SJCRH30 (cell line): ENCODE measurements around the gene C2orf74. TPM values are rescaled to one million over a fixed set of nuclear protein-coding genes. Genes with fewer than 3 reads are reported as not detected.
"Not testable (repeated sequence)": the region's sequence is repeated elsewhere in the genome, so short reads cannot be mapped to it uniquely, and the experiment has no call there.

ENCODE experiments used
- DNase-seq, 2 experiments: peaks; one replicate each; pipeline ENCODE4 v3.0.0-alpha.2; 2015 to 2020
- H3K27ac ChIP-seq: fragments of 250-450 bp; sonication (Bioruptor Pico); 2 replicates; pipeline ENCODE4 v1.5.1; 2020; ENCODE audit warnings: mild to moderate bottlenecking, moderate library complexity
- H3K27me3 ChIP-seq: fragments of 250-450 bp; sonication (Bioruptor Pico); 2 replicates; pipeline ENCODE4 v1.5.1; 2020; ENCODE audit warnings: mild to moderate bottlenecking, moderate library complexity
- H3K36me3 ChIP-seq: fragments of 250-450 bp; sonication (Bioruptor Pico); 2 replicates; pipeline ENCODE4 v1.5.1; 2020; ENCODE audit warnings: mild to moderate bottlenecking, moderate library complexity
- H3K4me1 ChIP-seq: fragments of 250-450 bp; sonication (Bioruptor Pico); 2 replicates; pipeline ENCODE4 v1.5.1; 2020; ENCODE audit warnings: mild to moderate bottlenecking, moderate library complexity
- H3K4me3 ChIP-seq: fragments of 250-450 bp; sonication (Bioruptor Pico); 2 replicates; pipeline ENCODE4 v1.5.1; 2020; ENCODE audit warnings: mild to moderate bottlenecking, moderate library complexity
- H3K9me3 ChIP-seq: fragments of 250-450 bp; sonication (Bioruptor Pico); replicated peaks from 2 replicates; pipeline ENCODE4 v1.5.1; 2020; ENCODE audit warnings: mild to moderate bottlenecking, moderate library complexity
- total RNA-seq: library from RNA; depleted of rRNA; stranded (reverse); fragments of >200 nt; shearing (Covaris generic); gene quantifications from 2 replicates; pipeline ENCODE4 v1.2.3, GENCODE V29; 2014

Gene C2orf74
- total RNA-seq, 1 experiment from 2014 or later: 19.9 TPM

DNA sequence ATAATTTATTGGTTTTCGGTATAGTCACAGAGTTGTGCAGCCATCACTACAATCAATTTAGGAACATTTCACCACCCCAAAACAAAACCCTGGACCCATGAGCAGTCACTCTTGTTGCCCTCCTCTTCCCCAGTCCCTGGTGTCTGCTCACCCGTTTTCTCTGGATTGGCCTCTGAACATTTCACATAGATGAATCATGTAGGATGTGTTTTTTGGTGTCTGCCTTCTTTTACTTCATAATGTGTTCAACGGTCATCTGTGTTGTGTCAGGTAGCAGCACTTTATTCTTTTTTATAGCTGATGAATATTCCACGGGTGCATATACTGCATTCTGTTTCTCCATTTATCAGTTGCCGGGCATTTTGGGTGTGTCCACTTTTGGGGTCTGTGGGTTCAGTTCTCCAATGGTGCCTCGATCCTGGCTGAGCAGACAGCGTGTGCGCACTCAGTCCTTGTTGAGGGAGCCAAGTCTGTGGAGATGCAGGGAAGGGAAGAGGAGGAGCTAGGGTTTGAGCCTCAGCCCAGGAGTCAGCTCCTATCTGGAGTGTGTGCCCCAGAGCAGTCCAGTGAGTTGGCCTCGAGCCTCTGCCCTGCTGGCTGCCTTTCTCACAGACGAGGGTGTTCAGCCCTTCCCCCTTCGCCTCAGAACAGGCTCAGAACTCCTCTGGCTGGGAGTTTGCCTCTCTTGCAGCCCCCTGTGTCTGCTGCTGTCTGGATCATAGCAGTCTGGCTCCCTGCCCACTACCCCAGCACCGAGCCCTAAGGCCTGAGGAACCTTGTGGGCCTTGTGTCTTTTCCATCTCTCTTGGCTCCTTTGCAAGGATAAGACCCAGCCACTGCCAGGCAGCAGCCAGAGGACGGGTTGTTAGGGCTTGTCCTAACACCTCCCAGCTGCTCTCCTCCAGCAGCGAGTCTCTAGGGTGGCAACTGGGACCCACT is 18.0 kb downstream of the C2orf74 start:
- no peak for DNase-seq
- peaks cover 40% of the 10 kb centered on the region for H3K36me3 ChIP-seq
- no peak overlapping the region for H3K4me3 ChIP-seq
- H3K27me3 ChIP-seq: no peaks in the 10 kb centered on the region
- H3K27ac ChIP-seq: no peak overlapping the region
- H3K9me3 ChIP-seq: no peaks in the 10 kb centered on the region
- peaks cover 10% of the 10 kb centered on the region; the same call in 1 of the 2 replicates for H3K4me1 ChIP-seq

DNA sequence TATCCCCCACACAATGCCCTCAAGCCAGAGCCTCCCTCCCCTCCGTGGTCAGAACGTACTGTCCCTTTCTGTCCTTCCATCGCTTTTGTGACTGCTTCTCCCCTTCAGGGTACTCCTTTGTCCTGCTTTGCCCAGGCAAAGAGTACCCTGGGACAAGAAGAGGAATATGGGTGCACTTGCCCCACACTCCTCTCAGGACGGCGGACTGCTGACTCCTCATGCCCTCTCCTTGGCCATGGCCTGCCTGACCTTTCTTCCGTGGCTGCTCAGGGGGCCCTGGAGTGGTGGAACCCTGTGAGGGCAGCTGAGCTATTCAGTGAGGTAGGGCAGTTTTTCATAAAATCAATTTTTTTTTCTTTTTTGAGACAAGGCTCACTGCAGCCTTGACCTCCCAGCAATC is 18.7 kb downstream of the C2orf74 start:
- Histone ChIP-seq H3K27me3 (no peaks in the 10 kb centered on the region), H3K36me3 (peaks cover 47% of the 10 kb centered on the region), H3K4me3 (no peak overlapping the region), H3K4me1 (peaks cover 10% of the 10 kb centered on the region; the same call in 1 of the 2 replicates), H3K9me3 (no peaks in the 10 kb centered on the region), H3K27ac (no peak overlapping the region)
- DNase-seq: no peak

DNA sequence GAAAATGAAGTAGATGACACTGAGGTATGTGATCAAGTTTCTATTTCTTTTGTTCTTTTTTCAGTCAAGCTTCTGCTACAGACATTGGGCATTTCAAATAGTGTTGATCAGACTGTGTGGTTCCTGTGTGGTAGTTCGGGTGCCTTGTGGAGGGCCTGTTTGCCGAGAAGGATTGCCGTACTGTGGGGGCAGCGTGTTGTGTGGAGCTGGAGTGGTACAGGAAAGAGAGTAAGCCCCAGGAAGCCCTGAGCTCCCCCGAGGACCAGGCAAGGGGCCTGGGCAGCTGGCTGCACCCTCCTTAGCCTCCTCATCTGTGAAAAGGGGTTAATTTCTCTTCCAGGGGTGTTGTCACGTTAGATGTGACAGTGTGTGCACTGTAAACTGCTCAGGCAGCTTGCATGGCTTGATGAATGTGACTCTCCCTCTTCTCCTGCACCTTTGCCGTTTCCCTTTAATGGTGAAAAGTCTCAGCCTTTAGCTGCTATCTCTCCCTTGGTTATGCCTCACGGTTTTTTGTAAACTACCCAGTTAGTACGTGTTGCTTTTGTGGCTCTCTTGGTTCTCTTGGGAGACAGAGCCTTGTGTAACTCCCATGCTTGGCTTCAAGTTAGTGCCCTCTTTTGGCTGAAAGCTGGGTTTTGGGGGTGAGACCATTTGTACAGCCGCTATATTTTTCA is 19.5 kb downstream of the C2orf74 start:
- DNase-seq: no peak
- no peaks in the 10 kb centered on the region for H3K9me3 ChIP-seq
- H3K27me3 ChIP-seq: no peaks in the 10 kb centered on the region
- no peak overlapping the region for H3K27ac ChIP-seq
- no peak overlapping the region for H3K4me3 ChIP-seq
- peaks cover 55% of the 10 kb centered on the region for H3K36me3 ChIP-seq
- H3K4me1 ChIP-seq: peaks cover 10% of the 10 kb centered on the region; the same call in 1 of the 2 replicates

DNA sequence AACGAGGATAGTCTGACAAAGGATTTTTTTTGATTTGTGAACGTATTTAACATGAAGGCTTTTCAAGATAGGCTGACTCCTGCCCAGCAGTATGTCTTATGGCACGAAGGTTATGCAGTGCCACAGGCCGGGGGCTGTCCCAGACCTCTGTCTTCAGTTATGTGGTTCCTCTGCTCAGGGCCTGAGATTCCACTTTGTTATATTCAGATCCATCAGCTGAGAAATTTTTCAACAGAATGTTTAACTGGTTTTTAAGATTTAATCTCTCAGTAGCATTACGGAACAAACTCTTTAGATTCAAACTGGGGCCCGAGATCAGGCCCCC is 20.0 kb downstream of the C2orf74 start:
- Histone ChIP-seq H3K36me3 (peaks cover 60% of the 10 kb centered on the region), H3K4me3 (no peak overlapping the region)

DNA sequence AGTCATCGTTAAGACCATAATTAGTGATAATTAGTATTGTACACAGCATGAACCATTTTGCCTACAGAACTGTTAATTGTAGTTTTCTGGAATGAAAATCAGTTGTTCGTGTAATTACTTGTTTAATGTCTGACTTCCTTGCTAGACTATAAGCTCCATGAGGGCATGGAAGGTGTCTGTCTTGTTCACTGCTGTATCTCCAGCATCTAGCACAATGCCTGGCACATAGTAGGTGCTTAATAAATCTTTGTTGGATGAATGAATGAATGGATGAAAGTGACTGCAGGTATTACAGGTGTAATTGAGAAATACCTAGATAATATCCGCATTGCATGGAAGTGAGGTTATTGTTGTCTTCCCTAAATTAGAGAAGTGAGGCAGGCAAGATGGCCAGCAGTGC is 21.8 kb downstream of the C2orf74 start:
- Histone ChIP-seq H3K9me3 (no peaks in the 10 kb centered on the region), H3K36me3 (peaks cover 78% of the 10 kb centered on the region), H3K4me3 (no peak overlapping the region), H3K27ac (no peak overlapping the region), H3K4me1 (0 out of 2 replicates have a peak, but pooled peaks cover under 1% of the 10 kb centered on the region), H3K27me3 (no peaks in the 10 kb centered on the region)
- no peak for DNase-seq

More for the DNA sequence above, 20.0 kb downstream of the C2orf74 start:
- DNase-seq: no peak
- H3K4me1 ChIP-seq: peaks cover 10% of the 10 kb centered on the region; the same call in 1 of the 2 replicates
- no peak overlapping the region for H3K27ac ChIP-seq
- no peaks in the 10 kb centered on the region for H3K9me3 ChIP-seq
- H3K27me3 ChIP-seq: no peaks in the 10 kb centered on the region

DNA sequence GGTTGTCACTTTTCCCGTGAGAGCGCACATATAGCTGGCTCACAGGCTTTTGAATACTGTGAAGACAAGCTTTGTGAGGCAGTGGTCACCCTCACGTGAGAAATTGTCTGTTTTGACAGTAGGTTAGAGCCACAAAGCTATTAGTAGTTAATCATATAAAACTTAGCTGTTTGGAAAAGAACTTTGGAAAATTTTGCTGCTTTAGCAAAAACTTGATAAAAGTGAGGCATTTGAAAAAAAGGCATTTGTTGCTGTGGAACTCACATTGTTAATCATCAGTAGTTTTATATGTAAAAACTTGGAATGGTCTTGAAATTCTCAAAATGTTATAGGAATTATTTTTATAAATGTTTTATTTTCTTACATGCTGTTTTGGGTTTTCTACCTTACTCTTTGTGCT is 22.3 kb downstream of the C2orf74 start:
- DNase-seq: no peak
- Histone ChIP-seq H3K4me1 (no peaks in the 10 kb centered on the region), H3K27ac (no peak overlapping the region), H3K27me3 (no peaks in the 10 kb centered on the region), H3K9me3 (no peaks in the 10 kb centered on the region), H3K4me3 (no peak overlapping the region), H3K36me3 (peaks cover 80% of the 10 kb centered on the region)

DNA sequence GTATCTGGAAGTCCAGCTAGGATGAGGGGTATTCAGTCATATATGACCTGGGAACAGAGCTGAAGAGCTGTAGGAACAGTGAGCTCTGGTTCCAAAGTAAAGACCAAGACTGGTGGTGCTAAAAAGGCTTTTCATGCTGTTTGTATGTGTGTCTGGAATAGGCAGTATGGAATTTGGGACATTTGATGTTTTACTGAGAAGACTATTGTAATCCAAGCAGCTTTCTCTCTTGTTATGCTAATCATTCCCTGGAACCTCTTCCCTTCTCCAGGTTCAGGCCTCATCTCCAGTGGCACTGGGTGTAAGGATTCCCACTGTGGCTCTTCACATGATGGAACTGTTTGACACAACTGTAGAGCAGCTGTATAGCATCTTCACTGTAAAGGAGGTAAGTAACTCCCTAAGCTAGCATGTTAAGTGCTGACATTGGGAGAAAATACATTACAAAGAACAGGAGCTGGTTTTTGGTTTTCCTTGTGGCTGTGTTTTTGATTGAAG is 23.3 kb downstream of the C2orf74 start:
- H3K27ac ChIP-seq: no peak overlapping the region
- peaks cover 90% of the 10 kb centered on the region for H3K36me3 ChIP-seq
- H3K9me3 ChIP-seq: no peaks in the 10 kb centered on the region
- no peaks in the 10 kb centered on the region for H3K4me1 ChIP-seq
- DNase-seq: no peak
- H3K27me3 ChIP-seq: no peaks in the 10 kb centered on the region
- H3K4me3 ChIP-seq: no peak overlapping the region

DNA sequence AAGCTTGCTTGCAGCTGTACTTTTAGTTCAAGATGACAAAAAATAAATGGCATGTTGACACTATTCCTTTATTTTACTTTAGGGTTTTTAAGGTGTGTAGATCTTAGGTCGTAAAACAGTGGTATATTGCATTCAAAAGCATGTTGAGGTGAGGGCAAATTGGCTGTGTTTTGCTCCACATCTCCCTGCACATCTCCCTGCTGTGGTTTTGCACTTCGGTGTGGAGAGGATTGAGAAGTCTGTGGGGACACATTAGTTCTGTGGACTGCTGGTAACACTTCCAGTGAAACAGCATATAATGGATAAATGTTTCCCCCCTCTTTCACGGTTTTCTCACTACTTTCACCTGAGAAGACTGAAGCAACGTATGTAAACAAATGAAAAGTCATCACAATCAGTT is 25.1 kb downstream of the C2orf74 start:
- Histone ChIP-seq H3K9me3 (no peaks in the 10 kb centered on the region), H3K4me1 (no peaks in the 10 kb centered on the region), H3K27ac (no peak overlapping the region), H3K4me3 (no peak overlapping the region), H3K36me3 (peaks cover 95% of the 10 kb centered on the region), H3K27me3 (no peaks in the 10 kb centered on the region)
- DNase-seq: no peak

DNA sequence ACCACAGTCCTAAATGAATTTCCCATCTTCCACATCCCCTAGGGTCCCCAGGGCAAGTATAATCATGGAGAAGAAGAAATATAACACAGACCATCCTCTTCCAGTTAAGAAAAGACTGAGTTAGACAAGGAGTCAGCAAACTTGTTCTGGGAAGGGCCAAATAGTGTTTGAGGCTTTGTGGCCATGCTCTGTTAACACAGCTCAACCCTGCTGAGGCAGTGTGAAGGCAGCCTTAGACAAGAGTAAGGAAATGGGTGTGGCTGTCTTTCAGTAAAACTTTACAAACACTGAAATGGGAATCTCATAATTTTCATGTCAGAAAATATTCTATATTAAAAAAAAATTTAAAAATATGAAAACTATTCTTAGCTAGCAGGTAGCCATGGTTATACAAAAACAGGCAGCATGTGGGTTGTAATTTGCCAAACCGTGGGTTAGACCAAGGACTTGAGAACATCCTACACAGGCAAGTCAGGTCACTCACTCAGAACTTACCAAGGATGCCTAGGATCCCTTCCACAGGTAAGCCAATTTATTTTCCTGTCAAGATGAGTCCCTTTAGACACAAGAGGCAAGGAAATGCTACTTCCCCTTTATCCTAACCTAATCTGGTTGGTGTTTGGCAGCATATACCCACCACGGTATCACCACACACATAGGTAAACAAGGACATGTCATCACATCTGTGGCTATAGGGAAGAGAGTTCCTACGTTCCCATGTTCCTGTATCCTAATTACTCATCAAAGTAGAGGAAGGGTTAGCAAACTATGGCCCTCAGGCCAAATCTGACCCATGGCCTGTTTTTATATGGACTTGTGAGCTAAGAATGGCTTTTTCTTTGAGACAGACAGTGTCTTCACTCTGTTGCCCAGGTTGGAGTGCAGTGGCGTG is 31.9 kb downstream of the C2orf74 start:
- H3K27ac ChIP-seq: no peak overlapping the region
- peaks cover 59% of the 10 kb centered on the region for H3K36me3 ChIP-seq
- DNase-seq: no peak

DNA sequence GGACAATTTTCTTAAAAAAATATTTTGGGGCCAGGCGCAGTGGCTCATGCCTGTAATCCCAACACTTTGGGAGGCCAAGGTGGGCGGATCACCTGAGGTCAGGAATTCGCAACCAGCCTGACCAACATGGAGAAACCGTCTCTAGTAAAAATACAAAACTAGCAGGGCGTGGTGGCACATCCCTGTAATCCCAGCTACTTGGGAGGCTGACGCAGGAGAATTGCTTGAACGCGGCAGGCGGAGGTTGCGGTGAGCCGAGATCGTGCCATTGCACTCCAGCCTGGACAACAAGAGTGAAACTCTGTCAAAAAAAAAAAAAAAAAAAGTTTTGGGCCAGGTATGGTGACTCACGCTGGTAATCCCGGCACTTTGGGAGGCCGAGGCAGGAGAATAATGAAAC is 32.7 kb downstream of the C2orf74 start:
- H3K4me3 ChIP-seq, H3K9me3 ChIP-seq, DNase-seq, H3K4me1 ChIP-seq, H3K27ac ChIP-seq, H3K27me3 ChIP-seq: not testable (repeated sequence)
- H3K36me3 ChIP-seq: peaks cover 59% of the 10 kb centered on the region

More for the DNA sequence above, 31.9 kb downstream of the C2orf74 start:
- no peaks in the 10 kb centered on the region for H3K4me1 ChIP-seq
- no peaks in the 10 kb centered on the region for H3K9me3 ChIP-seq
- H3K4me3 ChIP-seq: no peak overlapping the region
- no peaks in the 10 kb centered on the region for H3K27me3 ChIP-seq

DNA sequence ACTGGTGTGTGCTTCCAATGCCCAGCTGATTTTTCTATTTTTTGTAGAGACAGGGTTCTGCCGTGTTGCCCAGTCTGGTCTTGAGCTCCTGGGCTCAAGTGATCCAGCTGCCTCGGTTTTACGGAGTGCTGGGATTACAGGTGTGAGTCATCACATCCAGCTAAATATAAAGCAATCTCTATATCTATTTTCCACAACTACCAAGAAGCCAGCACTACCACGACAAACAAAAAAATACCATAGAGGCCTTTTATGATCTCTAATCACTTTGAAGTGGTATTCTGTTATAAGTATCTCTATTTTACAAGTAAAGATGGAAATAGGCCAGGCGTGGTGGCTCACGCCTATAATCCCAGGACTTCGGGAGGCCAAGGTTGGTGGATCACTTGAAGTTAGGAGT is 34.7 kb downstream of the C2orf74 start:
- Histone ChIP-seq H3K4me3 (no peak overlapping the region), H3K27me3 (no peaks in the 10 kb centered on the region), H3K36me3 (peaks cover 51% of the 10 kb centered on the region), H3K9me3 (no peaks in the 10 kb centered on the region), H3K4me1 (no peaks in the 10 kb centered on the region), H3K27ac (no peak overlapping the region)
- no peak for DNase-seq

DNA sequence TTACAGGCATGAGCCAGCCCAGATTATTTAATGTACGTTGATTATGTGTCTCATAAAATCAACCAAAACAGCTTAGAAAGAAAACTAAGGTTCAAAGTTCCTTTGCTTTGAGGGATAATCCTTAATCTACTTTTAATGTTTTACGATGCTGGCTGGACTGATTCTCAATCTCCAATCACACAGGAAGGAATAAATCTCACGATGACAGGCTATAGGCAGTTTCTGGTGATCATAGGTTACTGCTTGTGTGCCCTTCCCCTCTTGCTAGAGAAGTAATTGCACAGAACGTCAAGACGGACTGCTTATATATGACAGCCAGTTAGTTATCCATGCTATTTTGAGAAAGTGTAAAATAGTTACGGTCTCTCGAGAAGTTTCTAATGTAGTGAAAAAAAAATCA is 43.1 kb downstream of the C2orf74 start:
- H3K27me3 ChIP-seq: no peaks in the 10 kb centered on the region
- DNase-seq: no peak
- no peaks in the 10 kb centered on the region for H3K9me3 ChIP-seq
- no peak overlapping the region for H3K27ac ChIP-seq
- H3K4me3 ChIP-seq: no peak overlapping the region
- H3K4me1 ChIP-seq: no peaks in the 10 kb centered on the region
- peaks cover 73% of the 10 kb centered on the region for H3K36me3 ChIP-seq

DNA sequence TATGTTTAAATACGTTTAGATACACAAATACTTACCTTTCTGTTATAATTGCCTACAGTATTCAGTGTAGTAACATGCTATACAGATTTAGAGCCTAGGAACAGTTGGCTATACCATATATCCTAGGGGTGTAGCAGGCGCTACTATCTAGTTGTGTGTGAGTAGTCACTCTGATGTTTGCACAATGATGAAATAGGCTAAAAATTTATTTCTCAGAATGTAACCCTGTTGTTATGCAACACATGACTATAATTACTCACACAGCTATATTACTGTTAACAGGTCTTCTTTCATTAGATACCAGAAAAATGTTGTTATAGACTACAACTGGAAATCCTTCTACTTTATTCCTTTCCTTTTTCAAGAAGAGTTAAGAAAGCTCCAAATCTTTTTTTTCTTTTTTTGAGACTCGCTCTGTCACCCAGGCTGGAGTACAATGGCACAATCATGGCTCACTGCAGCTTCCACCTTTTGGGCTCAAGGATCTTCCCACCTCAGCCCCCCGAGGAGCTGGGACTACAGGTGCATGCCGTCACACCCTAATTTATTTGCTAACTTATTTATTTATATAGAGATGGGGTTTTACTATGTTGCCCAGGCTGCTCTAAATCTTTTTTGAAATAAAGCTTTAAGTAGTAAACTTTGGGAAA is 48.5 kb downstream of the C2orf74 start:
- H3K27ac ChIP-seq: no peak overlapping the region
- no peaks in the 10 kb centered on the region for H3K9me3 ChIP-seq
- no peak for DNase-seq
- H3K36me3 ChIP-seq: peaks cover 58% of the 10 kb centered on the region
- H3K27me3 ChIP-seq: no peaks in the 10 kb centered on the region
- H3K4me1 ChIP-seq: no peaks in the 10 kb centered on the region
- no peak overlapping the region for H3K4me3 ChIP-seq

DNA sequence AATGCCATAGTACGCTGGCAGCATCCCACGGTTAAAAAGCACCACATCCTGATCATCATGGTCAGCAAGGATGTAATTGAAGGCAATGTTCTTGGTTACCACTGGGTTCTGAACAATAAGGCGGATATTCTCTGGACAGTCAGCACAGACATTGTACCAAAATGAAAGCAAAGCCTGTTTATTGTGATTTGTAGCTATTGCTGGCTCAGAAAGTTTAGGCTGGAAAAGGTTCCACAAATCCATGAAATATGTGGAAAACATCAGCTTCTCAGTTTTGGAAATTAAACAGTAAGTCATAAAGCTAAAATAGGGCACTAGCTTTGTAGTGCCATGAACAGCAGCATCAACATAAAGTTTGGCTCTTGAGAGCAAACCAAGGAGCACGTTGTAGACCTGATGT is 52.2 kb downstream of the C2orf74 start:
- H3K36me3 ChIP-seq: peaks cover 45% of the 10 kb centered on the region
- DNase-seq: no peak
- H3K4me3 ChIP-seq: no peak overlapping the region
- no peaks in the 10 kb centered on the region for H3K27me3 ChIP-seq
- H3K9me3 ChIP-seq: no peaks in the 10 kb centered on the region
- H3K4me1 ChIP-seq: no peaks in the 10 kb centered on the region
- no peak overlapping the region for H3K27ac ChIP-seq
